NCI-H524 treated with DMSO at 0.1 percent for 48 hours (cell line): Measurements from ENCODE around the gene LIMK1.

ENCODE experiments used
- DNase-seq: peaks from one replicate; lab custom pipeline; 2025; lab: John Stamatoyannopoulos, UW

LIMK1 gene

DNA sequence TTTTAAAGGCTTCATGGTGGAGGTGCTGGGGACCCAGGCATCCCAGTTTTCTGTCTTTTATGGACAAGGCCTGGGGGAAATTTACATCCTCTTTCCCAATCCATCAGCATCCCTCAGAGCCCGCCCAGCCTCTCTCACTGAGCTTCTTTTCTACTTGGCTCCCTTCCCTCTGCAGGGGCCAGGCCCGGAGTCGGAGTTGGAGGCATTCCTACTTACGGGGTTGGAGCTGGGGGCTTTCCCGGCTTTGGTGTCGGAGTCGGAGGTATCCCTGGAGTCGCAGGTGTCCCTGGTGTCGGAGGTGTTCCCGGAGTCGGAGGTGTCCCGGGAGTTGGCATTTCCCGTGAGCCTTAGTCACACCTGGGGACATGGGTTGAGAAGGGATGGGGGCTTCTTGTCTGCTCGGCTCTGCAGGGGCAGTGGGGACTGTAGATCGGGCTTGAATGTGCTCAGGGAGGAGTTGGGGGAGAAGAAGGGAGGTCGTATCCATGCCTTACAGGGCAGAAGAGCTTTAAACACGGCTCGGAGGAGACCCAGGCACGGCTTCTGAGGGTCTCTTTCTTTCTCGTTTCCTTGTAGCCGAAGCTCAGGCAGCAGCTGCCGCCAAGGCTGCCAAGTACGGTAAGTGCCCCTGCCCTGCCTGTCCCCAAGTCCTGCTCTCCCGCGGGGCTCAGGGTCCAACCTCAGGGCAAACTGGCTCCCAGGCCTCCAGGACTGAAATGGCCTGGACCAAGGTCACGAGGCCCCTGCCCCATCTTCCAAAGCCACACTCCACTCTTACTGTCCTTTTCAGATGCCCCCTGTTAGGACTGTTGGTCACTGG lies 27.3 kb upstream of the LIMK1 start:
- DNase-seq = no peak

DNA sequence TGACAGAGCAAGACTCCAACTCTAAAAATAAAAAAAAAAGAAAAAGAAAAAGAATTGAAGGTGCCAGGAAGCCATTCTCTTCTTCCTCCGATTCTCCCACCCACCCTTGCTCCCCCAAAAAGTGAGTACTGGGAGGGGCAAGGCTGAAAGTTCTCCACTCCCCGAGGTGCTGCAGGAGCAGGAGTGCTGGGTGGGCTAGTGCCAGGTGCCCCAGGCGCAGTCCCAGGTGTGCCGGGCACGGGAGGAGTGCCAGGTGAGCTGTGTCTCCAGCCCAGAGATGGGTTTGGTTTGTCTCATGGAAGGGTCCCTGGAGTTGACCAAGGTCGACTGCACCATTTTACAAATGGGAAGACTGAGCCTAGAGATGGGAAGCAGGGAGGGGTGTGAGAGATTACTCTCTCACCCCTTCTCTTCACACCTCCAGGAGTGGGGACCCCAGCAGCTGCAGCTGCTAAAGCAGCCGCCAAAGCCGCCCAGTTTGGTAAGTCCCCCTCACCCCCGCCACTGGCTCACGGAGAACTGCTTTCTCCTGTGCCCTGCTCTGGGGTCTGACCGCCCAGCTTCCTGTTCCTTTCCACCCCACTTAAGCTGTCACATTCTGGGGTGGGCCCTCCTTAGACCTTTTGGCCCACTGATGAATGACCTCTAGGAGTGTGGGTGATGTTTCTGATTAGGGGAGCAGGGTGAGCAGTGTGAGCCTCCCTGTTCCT lies 26.2 kb upstream of the LIMK1 start:
- no peak for DNase-seq

DNA sequence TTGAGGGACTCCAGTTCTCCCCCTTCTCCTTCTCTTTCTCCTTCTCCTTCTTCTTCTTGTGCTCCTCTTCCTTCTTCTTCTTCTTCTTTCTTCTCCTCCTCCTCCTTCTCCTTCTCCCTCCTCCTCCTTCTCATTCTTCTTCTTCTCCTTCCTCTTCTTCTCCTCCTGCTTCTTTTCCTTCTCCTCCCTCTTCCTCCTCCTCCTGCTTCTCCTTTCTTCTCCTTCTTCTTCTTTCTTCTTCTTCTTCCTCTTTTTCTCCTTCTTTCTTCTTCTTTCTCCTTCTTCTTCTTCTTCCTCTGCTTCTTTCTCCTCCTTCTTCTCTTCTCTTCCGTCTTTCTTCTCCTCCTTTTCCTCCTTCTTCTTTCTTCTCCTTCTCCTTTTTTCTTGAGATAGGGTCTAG lies 25.6 kb upstream of the LIMK1 start:
- no peak for DNase-seq

DNA sequence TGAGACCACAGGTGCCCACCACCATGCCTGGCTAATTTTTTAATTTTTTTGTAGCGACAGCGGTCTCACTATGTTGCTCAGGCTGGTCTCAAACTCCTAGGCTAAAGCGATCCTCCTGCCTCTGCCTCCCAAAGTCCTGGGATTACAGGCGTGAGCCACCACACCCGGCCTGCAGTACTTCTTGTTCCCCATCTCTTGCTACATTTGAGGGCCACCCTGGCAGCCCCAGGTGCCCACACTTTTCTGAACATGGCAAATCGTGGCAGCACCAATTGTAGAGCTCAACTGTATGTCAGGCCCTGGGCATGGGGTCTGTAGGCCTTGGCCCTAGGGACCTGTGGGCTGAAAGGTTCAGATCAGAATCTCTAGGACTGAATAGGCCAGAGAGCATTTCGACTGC lies 25.1 kb upstream of the LIMK1 start:
- DNase-seq = no peak

DNA sequence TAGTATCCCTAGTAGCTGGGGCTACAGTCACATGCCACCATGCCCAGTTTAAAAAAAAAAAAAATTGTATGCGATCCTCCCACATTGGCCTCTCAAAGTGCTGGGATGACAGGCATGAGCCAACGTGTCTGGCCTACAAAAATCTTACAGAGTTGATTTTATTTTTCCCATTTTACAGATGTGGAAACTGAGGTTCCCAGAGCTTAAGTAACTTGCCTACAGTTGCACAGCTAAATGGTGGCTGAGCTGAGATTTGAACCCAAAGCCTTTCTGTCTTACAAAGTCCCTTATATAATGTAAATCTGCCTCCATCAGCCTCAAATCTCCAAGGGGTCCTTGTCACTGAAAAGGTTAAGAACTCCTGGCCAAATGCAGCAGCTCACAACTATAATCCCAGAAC lies 24.6 kb upstream of the LIMK1 start:
- no peak for DNase-seq

DNA sequence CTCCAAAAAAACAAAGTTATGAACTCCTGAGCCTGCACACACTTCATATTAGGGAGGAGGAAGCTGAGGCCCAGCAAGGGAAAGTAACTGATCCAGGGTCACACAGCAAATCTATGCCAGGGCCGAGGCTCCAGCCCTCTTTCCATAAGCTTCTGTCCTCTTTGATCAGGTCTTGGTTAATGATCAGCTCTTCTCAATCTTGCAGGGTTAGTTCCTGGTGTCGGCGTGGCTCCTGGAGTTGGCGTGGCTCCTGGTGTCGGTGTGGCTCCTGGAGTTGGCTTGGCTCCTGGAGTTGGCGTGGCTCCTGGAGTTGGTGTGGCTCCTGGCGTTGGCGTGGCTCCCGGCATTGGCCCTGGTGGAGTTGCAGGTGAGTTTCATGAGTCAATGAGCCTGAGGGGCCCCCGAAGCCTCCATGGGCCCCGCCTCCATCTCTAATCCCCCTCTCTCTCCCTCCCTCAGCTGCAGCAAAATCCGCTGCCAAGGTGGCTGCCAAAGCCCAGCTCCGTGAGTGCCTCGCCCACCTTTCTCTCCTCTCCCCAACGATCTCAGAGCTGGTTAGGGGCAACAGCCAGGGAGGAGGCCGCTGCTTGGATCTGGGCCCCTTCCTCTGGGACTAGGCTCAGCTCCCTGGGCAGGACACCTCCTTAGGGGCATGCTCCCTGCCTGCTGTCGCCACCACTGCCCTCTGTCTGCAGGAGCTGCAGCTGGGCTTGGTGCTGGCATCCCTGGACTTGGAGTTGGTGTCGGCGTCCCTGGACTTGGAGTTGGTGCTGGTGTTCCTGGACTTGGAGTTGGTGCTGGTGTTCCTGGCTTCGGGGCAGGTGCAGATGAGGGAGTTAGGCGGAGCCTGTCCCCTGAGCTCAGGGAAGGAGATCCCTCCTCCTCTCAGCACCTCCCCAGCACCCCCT lies 23.7 kb upstream of the LIMK1 start:
- DNase-seq = no peak

DNA sequence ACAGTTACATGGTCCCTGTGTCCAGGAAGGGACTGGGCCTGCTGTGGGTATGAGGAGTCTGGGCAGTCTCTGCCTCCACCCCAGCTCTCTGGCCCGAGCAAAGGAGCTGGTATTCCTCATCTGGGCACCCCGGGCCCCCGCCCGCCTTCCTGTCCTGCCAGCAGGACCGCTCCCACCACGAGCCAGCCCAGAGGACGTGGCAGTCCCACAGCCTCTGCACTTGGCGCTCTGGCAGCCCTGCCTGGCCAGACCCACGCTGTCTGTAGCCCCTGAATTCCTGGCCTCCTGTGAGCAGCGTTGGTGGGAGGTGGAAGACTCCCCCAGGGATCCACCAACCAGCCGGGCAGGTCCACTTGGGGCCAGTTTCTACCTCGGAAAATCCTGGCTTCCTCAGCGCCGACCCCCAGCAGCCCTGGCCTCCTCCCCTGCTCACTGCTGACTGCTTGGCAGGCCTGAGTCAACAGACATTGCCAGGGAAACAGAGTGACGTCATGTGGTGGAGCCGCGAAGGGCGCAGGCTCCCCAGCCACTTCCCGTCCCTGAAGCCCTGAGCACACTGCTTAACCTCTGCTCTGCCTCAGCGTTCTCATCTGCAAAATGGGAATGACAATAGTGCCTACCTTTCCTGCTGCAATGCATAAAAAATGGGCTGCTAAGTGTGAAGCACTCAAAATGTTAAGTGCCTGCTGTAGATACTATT lies 21.6 kb upstream of the LIMK1 start:
- no peak for DNase-seq

DNA sequence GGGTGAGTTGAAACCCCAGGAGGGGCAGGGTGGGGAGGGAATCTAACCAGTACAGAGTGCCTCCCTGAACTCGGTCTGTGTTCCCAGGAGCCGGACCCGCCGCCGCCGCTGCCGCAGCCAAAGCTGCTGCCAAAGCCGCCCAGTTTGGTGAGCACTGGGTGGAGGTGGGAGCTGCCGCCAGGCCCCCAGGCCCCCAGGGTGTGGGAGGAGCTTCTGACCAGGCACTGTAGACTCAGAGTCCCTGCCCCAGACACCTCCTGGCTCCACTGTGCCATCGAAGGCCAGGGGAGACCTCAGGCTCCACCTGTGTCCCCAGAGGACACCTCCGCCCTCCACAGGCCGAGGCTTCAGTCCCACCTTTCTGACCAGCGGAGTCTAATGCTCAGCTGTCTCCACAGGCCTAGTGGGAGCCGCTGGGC lies 20.4 kb upstream of the LIMK1 start:
- no peak for DNase-seq

DNA sequence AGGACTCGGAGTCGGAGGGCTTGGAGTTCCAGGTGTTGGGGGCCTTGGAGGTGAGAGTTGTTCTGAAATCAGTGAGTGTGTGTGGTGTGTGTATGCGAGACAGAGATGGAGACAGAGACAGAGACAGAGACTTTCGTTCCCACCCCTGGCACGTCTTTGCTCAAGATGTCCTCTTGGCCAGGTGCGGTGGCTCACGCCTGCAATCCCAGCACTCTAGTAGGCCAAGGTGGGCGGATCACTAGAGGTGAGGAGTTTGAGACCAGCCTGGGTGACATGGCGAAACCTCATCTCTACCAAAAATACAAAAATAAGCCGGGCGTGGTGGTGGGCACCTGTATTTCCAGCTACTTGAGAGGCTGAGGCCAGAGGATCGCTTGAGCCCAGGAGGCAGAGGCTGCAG lies 20.0 kb upstream of the LIMK1 start:
- DNase-seq = no peak

DNA sequence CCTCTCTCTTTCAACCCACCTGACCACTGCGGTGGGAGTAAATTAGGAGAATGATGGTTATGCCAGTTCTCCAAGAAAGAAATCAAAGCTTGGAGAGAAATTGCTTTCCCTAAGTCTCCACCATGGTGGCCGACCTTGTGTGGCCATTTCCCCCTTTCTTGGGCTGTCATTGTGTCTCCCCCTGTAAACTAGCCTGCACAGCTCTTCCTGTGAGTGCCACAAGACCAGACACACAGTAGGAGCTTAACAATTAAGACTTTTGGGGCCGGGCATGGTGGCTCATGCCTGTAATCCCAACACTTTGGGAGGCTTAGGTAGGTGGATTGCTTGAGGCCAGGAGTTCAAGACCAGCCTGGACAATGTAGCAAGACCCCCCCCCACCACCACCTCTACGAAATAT lies 18.9 kb upstream of the LIMK1 start:
- DNase-seq = no peak

DNA sequence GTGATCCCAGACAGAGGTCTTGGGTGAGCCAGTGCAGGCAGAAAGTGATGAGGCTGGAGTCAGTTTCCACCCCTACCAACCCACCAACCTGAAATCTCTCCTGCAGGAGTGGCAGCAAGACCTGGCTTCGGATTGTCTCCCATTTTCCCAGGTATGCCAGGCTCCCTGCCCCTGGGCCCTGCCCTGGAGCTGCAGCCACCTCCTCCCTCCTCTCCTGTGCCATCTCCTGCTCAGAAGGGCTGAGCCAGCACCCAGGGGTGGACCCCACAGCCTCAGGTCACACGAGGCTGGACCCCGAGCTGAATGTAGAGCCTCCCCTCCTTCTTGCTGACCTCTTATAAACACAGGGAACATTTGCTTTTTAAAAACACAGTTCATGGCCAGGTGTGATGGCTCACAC lies 17.0 kb upstream of the LIMK1 start:
- DNase-seq = no peak

DNA sequence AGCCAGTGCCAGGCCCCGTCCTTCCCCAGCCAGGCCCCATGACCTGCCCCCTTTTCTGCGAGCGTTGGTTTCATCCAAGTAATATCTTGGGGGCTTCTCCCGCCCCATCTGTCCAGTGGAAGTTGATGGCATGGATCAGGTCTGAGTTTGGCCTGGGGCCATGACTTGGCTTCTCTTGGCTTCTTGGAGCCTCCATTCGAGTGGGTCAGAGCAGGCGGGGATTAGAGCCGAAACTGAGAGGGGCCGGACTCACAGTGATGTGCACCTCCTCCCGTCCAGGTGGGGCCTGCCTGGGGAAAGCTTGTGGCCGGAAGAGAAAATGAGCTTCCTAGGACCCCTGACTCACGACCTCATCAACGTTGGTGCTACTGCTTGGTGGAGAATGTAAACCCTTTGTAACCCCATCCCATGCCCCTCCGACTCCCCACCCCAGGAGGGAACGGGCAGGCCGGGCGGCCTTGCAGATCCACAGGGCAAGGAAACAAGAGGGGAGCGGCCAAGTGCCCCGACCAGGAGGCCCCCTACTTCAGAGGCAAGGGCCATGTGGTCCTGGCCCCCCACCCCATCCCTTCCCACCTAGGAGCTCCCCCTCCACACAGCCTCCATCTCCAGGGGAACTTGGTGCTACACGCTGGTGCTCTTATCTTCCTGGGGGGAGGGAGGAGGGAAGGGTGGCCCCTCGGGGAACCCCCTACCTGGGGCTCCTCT lies 15.1 kb upstream of the LIMK1 start:
- DNase-seq = no peak

DNA sequence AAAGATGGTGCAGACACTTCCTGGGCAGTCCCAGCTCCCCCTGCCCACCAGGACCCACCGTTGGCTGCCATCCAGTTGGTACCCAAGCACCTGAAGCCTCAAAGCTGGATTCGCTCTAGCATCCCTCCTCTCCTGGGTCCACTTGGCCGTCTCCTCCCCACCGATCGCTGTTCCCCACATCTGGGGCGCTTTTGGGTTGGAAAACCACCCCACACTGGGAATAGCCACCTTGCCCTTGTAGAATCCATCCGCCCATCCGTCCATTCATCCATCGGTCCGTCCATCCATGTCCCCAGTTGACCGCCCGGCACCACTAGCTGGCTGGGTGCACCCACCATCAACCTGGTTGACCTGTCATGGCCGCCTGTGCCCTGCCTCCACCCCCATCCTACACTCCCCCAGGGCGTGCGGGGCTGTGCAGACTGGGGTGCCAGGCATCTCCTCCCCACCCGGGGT lies 14.5 kb upstream of the LIMK1 start:
- no peak for DNase-seq

DNA sequence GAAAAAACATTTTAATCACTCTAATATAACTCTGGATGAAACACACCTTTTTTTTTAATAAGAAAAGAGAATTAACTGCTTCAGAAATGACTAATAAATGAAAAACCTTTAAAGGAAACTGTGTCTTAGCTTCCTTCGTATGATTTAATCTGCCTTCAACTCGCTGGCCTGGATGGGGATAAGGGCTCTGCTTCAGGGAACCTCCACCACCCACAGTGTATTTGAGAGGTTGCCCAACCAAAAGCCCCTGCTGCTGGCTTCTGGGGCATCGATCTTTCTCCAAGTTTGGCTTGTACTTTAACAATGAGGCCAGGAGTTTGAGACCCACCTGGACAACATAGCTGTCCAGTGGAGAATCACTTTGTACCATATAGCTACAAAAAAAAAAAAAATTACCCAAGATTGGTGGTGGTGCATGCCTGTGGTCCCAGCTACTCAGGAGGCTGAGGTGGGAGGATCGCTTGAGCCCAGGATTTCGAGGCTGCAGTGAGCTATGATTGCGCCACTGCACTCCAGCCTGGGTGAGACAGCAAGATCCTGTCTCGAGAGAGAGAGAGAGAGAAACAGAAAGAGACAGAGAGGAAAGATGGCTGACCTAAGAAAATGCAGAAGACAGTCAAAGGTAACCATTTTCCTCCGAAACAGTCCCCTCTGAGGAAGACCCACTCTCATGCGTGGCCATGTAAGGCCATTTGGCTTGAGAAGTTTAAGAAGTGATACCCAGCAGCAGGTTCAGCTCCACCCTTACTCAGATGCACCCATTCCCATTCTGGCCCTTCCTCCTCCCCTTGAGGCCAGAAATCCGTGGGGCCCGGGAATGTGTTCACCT lies 13.6 kb upstream of the LIMK1 start:
- DNase-seq = no peak

DNA sequence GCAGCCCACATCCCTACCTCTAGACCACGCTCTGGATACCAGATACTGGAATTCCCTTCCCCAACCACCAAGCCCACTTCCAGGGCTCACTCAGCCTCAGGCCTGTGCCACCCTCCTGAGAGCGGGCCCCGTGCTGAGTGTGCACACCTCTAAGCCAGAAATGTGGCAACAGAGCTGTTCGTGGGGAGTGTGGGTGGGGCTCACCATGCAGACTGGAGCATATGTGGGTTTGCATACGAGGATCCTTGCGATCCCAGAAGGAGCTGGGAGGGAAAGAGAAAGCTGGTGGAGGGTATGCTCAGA lies 13.0 kb upstream of the LIMK1 start:
- DNase-seq = no peak

DNA sequence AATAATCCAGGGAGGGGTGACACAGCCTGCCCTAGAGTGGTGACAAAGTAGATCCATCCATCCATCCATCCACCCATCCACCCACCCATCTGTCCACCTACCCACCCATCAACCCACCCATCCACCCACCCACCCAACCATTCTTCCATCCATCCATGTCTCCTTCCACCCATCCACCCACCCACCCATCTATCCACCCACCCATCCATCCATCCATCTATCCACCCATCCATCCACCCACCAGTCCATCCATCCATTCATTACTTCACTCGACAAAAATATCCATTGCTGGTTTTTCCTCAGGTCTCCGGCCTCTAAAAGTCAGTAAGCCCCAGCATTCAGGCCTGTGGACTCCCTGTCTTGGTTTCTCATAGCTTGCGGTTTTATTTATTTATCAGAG lies 12.5 kb upstream of the LIMK1 start:
- no peak for DNase-seq

DNA sequence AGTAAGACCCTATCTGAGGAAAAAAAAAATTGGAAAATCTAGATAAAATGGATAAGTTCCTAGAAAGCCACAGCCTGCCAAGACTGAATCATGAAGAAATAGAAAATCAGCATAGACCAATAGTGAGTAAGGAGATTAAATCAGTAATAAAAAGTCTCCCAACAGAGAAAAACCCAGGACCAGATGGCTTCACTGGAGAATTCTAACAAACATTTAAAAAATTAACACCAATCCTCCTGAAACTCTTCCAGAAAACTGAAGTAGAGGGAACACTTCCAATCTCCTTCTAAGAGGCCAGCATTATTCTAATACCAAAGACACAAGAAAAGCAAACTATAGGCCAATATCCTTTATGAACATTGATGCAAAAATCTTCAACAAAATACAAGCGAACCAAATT lies 8.8 kb upstream of the LIMK1 start:
- DNase-seq = no peak

DNA sequence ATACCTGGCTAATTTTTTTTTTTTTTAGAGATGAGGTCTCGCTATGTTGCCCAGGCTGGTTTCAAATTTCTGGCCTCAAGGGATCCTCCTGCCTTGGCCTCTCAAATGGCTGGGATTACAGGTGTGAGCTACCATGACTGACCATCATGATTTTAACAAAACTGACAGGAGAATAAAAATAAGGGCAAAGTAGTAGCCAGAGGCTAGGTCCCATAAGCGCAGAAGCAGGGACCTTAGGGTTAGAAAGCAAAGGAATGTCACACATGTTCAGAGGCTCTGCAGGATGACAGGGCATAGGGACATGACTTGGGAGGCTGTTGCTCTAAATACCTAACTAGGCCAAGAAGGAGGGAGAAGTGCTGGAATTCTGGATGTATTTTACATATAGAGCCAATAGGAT lies 5.1 kb upstream of the LIMK1 start:
- no peak for DNase-seq

DNA sequence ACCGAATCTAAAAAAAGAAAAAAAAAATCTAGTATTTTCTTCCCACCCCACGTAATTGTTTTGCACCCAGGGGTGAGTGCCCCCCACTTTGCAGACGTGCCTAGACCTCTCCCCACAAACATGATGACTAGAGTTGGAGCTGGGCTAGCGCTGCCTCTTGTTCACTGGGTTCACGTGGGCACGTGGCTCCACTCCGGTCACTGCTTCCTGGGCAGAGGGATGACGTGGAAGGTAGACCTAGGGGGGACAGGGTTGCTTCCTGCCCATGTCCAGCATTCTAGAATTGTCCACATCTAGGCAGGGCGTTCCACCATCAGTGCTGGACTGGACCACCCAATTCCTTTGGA lies 861 bp upstream of the LIMK1 start:
- DNase-seq = no peak

DNA sequence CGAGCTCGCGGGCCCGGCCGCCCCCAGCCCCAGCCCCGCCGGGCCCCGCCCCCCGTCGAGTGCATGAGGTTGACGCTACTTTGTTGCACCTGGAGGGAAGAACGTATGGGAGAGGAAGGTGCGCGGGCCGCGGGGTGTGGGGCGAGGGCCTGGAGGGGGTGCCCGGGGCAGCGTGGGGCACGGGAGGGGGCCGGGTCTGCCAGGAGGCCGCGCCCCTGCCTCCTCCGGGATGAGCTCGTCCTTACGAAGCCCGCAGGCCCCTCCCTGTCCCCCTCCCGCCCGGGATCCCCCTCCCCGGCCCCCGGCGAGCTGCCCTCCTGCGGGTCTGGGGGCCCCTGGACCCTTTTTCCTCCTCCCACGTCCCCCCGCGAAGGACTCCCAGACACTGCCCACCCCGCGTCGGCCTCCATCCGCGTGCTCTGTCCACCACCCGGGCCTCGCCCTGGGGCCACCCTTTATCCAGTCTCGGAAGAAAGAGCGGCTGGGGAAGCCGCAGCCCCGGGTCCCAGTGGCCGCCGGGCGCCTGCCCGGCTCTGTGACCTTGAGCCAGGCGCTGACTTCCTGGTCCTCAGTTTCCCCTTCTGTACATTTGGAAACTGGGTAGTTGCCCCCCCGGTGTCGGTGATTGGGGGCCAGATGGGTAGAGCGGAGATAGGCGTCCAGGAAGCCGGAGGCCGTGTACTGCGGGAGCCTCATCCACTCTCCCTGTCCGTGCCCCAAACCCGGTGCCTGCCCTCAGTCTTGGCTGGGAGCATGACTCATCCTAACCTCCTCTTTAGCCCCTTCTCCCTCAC lies 521 bp downstream of the LIMK1 start:
- DNase-seq = no peak
